ENCODE data around the gene ZNF529.

DNA sequence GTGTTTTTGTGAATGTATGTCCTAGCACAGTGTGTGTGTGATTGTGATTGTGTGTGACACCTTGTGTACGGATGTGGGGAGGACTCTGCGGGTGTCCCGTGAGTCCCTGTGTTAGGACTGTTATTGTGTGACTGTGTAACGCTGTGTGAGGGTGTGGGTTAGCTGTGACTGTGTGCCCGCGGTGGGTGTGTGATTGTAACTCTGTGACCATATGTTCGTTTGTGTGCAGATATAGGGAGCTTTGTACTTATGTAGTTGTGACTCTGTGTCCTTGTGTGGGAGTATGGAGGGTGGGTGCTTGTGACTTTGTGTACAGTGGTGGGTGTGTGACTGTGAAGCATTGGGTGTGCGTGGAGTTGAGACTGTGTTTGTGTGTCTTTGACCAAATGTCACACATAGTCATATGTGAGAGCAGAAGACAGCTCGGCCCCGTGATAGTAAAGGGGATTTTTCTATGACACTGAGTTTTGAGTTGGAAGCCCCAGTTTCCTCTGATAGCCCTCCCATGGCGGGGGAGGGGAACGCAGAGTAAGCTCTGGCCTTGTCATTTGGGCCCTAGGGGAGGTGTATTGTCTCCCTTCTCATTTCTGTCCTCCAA is 44.1 kb downstream of the ZNF529 start:
- no peak for TF ChIP-seq CTCF (IDR thresholded peaks at IDR 0.05 in 8 of 11, conservative IDR thresholded peaks at IDR 0.05 in 3 of 11)
- TF ChIP-seq POLR2A (IDR thresholded peaks at IDR 0.05), result no peak
- no peak for TF ChIP-seq POLR2AphosphoS5 (IDR thresholded peaks at IDR 0.05)

Measured in spleen (tissue), 7 donors.